OCI-LY7 (cell line): ENCODE results near the gene CBX8. TPM values are rescaled to one million over a fixed set of nuclear protein-coding genes. Genes with fewer than 3 reads are reported as not detected.

Experiments
- BruUV-seq: library from RNA; stranded (reverse); fragments of 400-500 nt; replicated peaks from 2 replicates; lab custom pipeline; 2021; lab: Mats Ljungman, UMichigan
- CTCF ChIA-PET: fragments of 300-600 bp; sonication (Branson Sonifier 250); formaldehyde crosslinking; loops from one replicate; lab custom pipeline; 2022; ENCODE audit warnings: antibody characterized with exemption; ENCODE audit not compliant: unreplicated experiment; lab: Charles Lee
- POLR2A ChIA-PET: fragments of 300-600 bp; sonication (Branson Sonifier 250); formaldehyde crosslinking; loops from one replicate; lab custom pipeline; 2022; ENCODE audit warnings: antibody characterized with exemption; lab: Charles Lee
- DNase-seq: peaks from one replicate; pipeline ENCODE4 v3.0.0-alpha.2; 2015; ENCODE audit warnings: low spot score
- H2AFZ ChIP-seq: fragments of 200-600 bp; sonication (generic), shearing (Covaris generic); 2 replicates; pipeline ENCODE4 v1.6.1; 2014; ENCODE audit warnings: mild to moderate bottlenecking, antibody characterized with exemption, low read length, moderate library complexity
- H3K27ac ChIP-seq: fragments of 200-600 bp; sonication (generic); 2 replicates; pipeline ENCODE4 v1.5.1; 2014; ENCODE audit warnings: mixed run types, low read depth, mild to moderate bottlenecking, moderate library complexity, low read length, inconsistent platforms; ENCODE audit not compliant: poor library complexity, severe bottlenecking
- H3K36me3 ChIP-seq: fragments of 200-600 bp; sonication (generic); 2 replicates; pipeline ENCODE4 v1.6.1; 2014; ENCODE audit warnings: mild to moderate bottlenecking, antibody characterized with exemption, low read length, moderate library complexity, mixed read lengths; ENCODE audit not compliant: insufficient read depth
- H3K4me1 ChIP-seq: fragments of 200-600 bp; sonication (generic); 2 replicates; pipeline ENCODE4 v1.5.1; 2014; ENCODE audit warnings: mild to moderate bottlenecking, low read length; ENCODE audit not compliant: insufficient read depth, poor library complexity, severe bottlenecking
- H3K4me2 ChIP-seq: fragments of 200-600 bp; sonication (generic); 2 replicates; pipeline ENCODE4 v1.6.1; 2014; ENCODE audit warnings: mild to moderate bottlenecking, low read length
- H3K4me3 ChIP-seq: fragments of 200-600 bp; sonication (generic); 2 replicates; pipeline ENCODE4 v1.5.1; 2014; ENCODE audit warnings: mild to moderate bottlenecking, low read depth, low read length; ENCODE audit not compliant: poor library complexity, severe bottlenecking
- H3K79me2 ChIP-seq: fragments of 200-600 bp; sonication (generic); 2 replicates; pipeline ENCODE4 v1.6.1; 2016; ENCODE audit warnings: low read depth, mild to moderate bottlenecking, low read length, moderate library complexity, mixed read lengths; ENCODE audit not compliant: insufficient read depth
- H3K9me2 ChIP-seq: fragments of 200-600 bp; sonication (generic); 2 replicates; pipeline ENCODE4 v1.6.1; 2016; ENCODE audit warnings: mild to moderate bottlenecking, low read length, mixed read lengths; ENCODE audit not compliant: insufficient read depth
- H3K9me3 ChIP-seq: fragments of 200-600 bp; sonication (generic); 2 replicates; pipeline ENCODE4 v1.6.1; 2014; ENCODE audit warnings: mild to moderate bottlenecking, mixed run types, low read length, mixed read lengths
- H4K20me1 ChIP-seq: fragments of 200-600 bp; sonication (generic); 2 replicates; pipeline ENCODE4 v1.6.1; 2014; ENCODE audit warnings: mild to moderate bottlenecking, antibody characterized with exemption, low read length, moderate library complexity, mixed read lengths; ENCODE audit not compliant: insufficient read depth
- CTCF ChIP-seq: fragments of 200-600 bp; sonication (generic); conservative IDR thresholded peaks from 2 replicates; pipeline ENCODE4 v1.5.1; 2014; ENCODE audit warnings: mild to moderate bottlenecking, antibody characterized with exemption, low read length, moderate library complexity, mixed read lengths
- EZH2phosphoT487 ChIP-seq: fragments of 200-600 bp; sonication (generic); IDR thresholded peaks from 2 replicates; pipeline ENCODE4 v1.6.1; 2018; ENCODE audit warnings: low read depth, borderline replicate concordance, mild to moderate bottlenecking, mixed run types, antibody characterized with exemption, low read length, moderate library complexity, mixed read lengths
- intact Hi-C: fragments of 100-400 bp; cut with micrococcal nuclease; formaldehyde crosslinking; loops from one replicate; pipeline ENCODE4 v1.10.0; 2022; ENCODE audit not compliant: unreplicated experiment
- total RNA-seq, 2 experiments: library from RNA; depleted of rRNA in 1 of 2; stranded (reverse); fragments of >200 nt in 1 of 2; shearing (Covaris generic) in 1 of 2; gene quantifications; 2 replicates each; pipeline ENCODE4 v1.2.3, GENCODE V29; 2014 to 2022

CBX8 gene
- total RNA-seq, 2 experiments from 2014 or later = 7.5 to 16.3 TPM

GRCh38 chr17:79793924-79794304, 3.0 kb downstream of the CBX8 start:
- no peak overlapping the region for H3K4me3 ChIP-seq
- H4K20me1 ChIP-seq = no peaks in the 10 kb centered on the region
- no peaks in the 10 kb centered on the region for H3K9me3 ChIP-seq
- peaks cover 8% of the 10 kb centered on the region for H3K36me3 ChIP-seq
- no peak overlapping the region for H3K27ac ChIP-seq
- no peak for TF ChIP-seq CTCF
- TF ChIP-seq EZH2phosphoT487 = no peak
- no peak overlapping the region; the same call in 1 of the 2 replicates for H3K4me2 ChIP-seq
- no peak overlapping the region for H2AFZ ChIP-seq
- H3K79me2 ChIP-seq = peaks cover 9% of the 10 kb centered on the region; the same call in 1 of the 2 replicates
- peaks cover 29% of the 10 kb centered on the region for H3K4me1 ChIP-seq
- H3K9me2 ChIP-seq = no peaks in the 10 kb centered on the region
- no TSS peak for BruUV-seq
- CTCF ChIA-PET = no interaction called here
- no peak for DNase-seq
- POLR2A ChIA-PET = no interaction called here
- intact Hi-C loops = no loop called here

- Histone ChIP-seq H3K9me3 (no peaks in the 10 kb centered on the region), H3K27ac (no peak overlapping the region), H3K36me3 (peaks cover 8% of the 10 kb centered on the region), H3K4me2 (no peak overlapping the region), H3K4me1 (peaks cover 23% of the 10 kb centered on the region), H3K9me2 (no peaks in the 10 kb centered on the region), H4K20me1 (no peaks in the 10 kb centered on the region), H3K79me2 (peaks cover 9% of the 10 kb centered on the region; the same call in 1 of the 2 replicates), H2AFZ (no peak overlapping the region), H3K4me3 (no peak overlapping the region)
- ChIA-PET POLR2A (no interaction called here), CTCF (no interaction called here)
- intact Hi-C loops = no loop called here
- TF ChIP-seq EZH2phosphoT487 = no peak
- no peak for TF ChIP-seq CTCF
- DNase-seq = no peak
- BruUV-seq = no TSS peak
These were observed 3.6 kb downstream of the CBX8 start for GRCh38 chr17:79792984-79793923.
